Activated CD4-positive, alpha-beta T cell treated with anti-CD3 and anti-CD28 coated beads, Interleukin-2, amount 10 ng/mL, durations not matched to agents 7 days and 5 days (primary cell): Measurements from ENCODE around the gene ZNF407. TPM values are rescaled to one million over a fixed set of nuclear protein-coding genes. Genes with fewer than 3 reads are reported as not detected.

ENCODE experiments used
- CTCF ChIA-PET: fragments of 350-600 bp; sonication (Branson Sonifier 250); formaldehyde crosslinking; loops from one replicate; lab custom pipeline; 2021; ENCODE audit warnings: antibody characterized with exemption; lab: Charles Lee
- POLR2A ChIA-PET: fragments of 350-600 bp; sonication (Branson Sonifier 250); formaldehyde crosslinking; loops from one replicate; lab custom pipeline; 2021; ENCODE audit warnings: antibody characterized with exemption; lab: Charles Lee
- DNase-seq: peaks from one replicate; pipeline ENCODE4 v3.0.0-alpha.2; 2020
- H3K27ac Mint-ChIP-seq: one replicate; pipeline ENCODE4 v1.8.0; 2021; ENCODE audit warnings: mild to moderate bottlenecking, moderate library complexity, mixed read lengths
- H3K27me3 Mint-ChIP-seq: one replicate; pipeline ENCODE4 v1.8.0; 2021; ENCODE audit warnings: mixed read lengths
- H3K36me3 Mint-ChIP-seq: one replicate; pipeline ENCODE4 v1.8.0; 2021; ENCODE audit warnings: low read depth, mixed read lengths
- H3K4me1 Mint-ChIP-seq: one replicate; pipeline ENCODE4 v1.8.0; 2021; ENCODE audit warnings: mixed read lengths
- H3K4me3 Mint-ChIP-seq: one replicate; pipeline ENCODE4 v1.8.0; 2021; ENCODE audit warnings: mild to moderate bottlenecking, moderate library complexity, mixed read lengths
- H3K9me3 Mint-ChIP-seq: one replicate; pipeline ENCODE4 v1.8.0; 2021; ENCODE audit warnings: mixed read lengths
- total RNA-seq, 2 experiments: library from RNA; stranded (reverse); gene quantifications; one replicate each; pipeline ENCODE4 v1.2.3, GENCODE V29; 2021

Gene ZNF407
- total RNA-seq, 2 experiments from 2014 or later, result 19.3 TPM

GRCh38 chr18:75110311-75110710 lies 512.6 kb downstream of the ZNF407 start:
- DNase-seq, result no peak
- CTCF ChIA-PET, result no interaction called here
- Mint-ChIP-seq H3K4me1 (no peaks in the 10 kb centered on the region), H3K4me3 (no peak overlapping the region), H3K36me3 (no peaks in the 10 kb centered on the region), H3K27me3 (no peaks in the 10 kb centered on the region), H3K9me3 (no peaks in the 10 kb centered on the region), H3K27ac (no peak overlapping the region)
- POLR2A ChIA-PET, result no interaction called here

GRCh38 chr18:75110846-75111415 lies 513.3 kb downstream of the ZNF407 start:
- Mint-ChIP-seq H3K4me3 (no peak overlapping the region), H3K9me3 (no peaks in the 10 kb centered on the region), H3K27me3 (no peaks in the 10 kb centered on the region), H3K36me3 (no peaks in the 10 kb centered on the region), H3K27ac (no peak overlapping the region), H3K4me1 (no peaks in the 10 kb centered on the region)
- ChIA-PET CTCF (no interaction called here), POLR2A (no interaction called here)
- no peak for DNase-seq

GRCh38 chr18:75111760-75112159 lies 514.1 kb downstream of the ZNF407 start:
- Mint-ChIP-seq H3K9me3 (no peaks in the 10 kb centered on the region), H3K4me3 (no peak overlapping the region), H3K27me3 (no peaks in the 10 kb centered on the region), H3K36me3 (no peaks in the 10 kb centered on the region), H3K4me1 (no peaks in the 10 kb centered on the region), H3K27ac (no peak overlapping the region)
- DNase-seq, result no peak
- POLR2A ChIA-PET, result no interaction called here
- CTCF ChIA-PET, result no interaction called here

GRCh38 chr18:75112186-75113096 lies 514.8 kb downstream of the ZNF407 start:
- peaks cover 1% of the 10 kb centered on the region for H3K27me3 Mint-ChIP-seq
- H3K9me3 Mint-ChIP-seq, result no peaks in the 10 kb centered on the region
- H3K27ac Mint-ChIP-seq, result no peak overlapping the region
- DNase-seq, result no peak
- no peak overlapping the region for H3K4me3 Mint-ChIP-seq
- H3K4me1 Mint-ChIP-seq, result no peaks in the 10 kb centered on the region
- H3K36me3 Mint-ChIP-seq, result no peaks in the 10 kb centered on the region
- ChIA-PET CTCF (no interaction called here), POLR2A (no interaction called here)

DNA sequence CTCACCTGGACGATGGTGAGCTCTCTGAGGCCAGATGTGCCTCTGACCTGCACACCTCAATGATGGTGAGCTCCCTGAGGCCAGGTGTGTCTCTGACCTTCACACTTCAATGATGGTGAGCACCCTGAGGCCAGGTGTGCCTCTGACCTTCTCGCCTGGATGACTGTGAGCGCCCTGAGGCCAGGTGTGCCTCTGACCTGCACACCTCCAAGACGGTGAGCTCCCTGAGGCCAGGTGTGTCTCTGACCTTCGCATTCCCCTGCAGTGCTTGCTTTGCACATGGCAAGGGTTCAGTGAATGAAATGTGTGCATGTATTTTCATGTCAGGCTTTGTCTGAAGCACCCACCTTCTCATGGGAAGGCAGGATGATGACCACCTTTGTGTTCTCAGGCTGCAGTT lies 515.8 kb downstream of the ZNF407 start:
- CTCF ChIA-PET, result no interaction called here
- H3K4me3 Mint-ChIP-seq, result no peak overlapping the region
- POLR2A ChIA-PET, result no interaction called here
- no peaks in the 10 kb centered on the region for H3K36me3 Mint-ChIP-seq
- H3K27ac Mint-ChIP-seq, result no peak overlapping the region
- DNase-seq, result no peak
- H3K4me1 Mint-ChIP-seq, result no peaks in the 10 kb centered on the region
- no peaks in the 10 kb centered on the region for H3K9me3 Mint-ChIP-seq
- peaks cover 4% of the 10 kb centered on the region for H3K27me3 Mint-ChIP-seq

DNA sequence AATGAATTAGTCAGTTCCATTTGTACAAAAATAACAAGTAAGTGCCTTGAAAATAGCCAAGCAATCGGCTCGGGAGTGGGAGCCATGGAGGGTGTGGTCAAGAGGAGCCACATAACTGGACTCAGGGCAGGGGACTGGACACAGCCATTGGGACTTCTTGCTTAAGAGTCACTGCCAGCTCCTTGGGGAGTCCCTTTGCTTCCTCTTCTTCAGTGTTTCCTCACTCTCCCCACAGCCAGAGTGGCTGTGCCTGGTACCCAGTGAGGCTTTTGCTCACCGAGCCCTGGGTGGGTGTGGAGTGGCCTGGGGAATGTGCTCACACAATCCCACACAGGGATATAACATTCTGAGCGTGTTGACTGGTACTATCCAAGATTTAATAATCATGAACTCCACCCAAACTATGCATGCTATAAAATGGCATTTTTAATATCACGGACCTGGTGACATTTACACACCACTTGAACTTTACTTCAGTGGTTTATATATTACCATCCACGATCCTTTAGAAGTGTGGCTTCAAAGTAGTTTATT lies 516.6 kb downstream of the ZNF407 start:
- no peak for DNase-seq
- ChIA-PET POLR2A (no interaction called here), CTCF (no interaction called here)
- Mint-ChIP-seq H3K4me3 (no peak overlapping the region), H3K36me3 (no peaks in the 10 kb centered on the region), H3K27ac (no peak overlapping the region), H3K9me3 (no peaks in the 10 kb centered on the region), H3K4me1 (no peaks in the 10 kb centered on the region), H3K27me3 (peaks cover 4% of the 10 kb centered on the region)

Other genes starting within 250 kb of the ZNF407 start
- gene DIPK1C, start 140.6 kb upstream of the ZNF407 start, total RNA-seq, result not detected
- 100 to 1,000 TPM; 145 to 163 TPM for gene CNDP2, start 101.5 kb upstream of the ZNF407 start, total RNA-seq
- not detected for gene CNDP1, start 63.4 kb upstream of the ZNF407 start, total RNA-seq